Measurements from ENCODE around the gene NHP2. TPM values are rescaled to one million over a fixed set of nuclear protein-coding genes. Genes with fewer than 3 reads are reported as not detected.
A peak's percentile ranks its signal among the peaks of the same experiment; 100 is the strongest.

NHP2 gene
- total and polyA plus RNA-seq, 11 donors = 60.9 to 320 (median 79.5) TPM

DNA sequence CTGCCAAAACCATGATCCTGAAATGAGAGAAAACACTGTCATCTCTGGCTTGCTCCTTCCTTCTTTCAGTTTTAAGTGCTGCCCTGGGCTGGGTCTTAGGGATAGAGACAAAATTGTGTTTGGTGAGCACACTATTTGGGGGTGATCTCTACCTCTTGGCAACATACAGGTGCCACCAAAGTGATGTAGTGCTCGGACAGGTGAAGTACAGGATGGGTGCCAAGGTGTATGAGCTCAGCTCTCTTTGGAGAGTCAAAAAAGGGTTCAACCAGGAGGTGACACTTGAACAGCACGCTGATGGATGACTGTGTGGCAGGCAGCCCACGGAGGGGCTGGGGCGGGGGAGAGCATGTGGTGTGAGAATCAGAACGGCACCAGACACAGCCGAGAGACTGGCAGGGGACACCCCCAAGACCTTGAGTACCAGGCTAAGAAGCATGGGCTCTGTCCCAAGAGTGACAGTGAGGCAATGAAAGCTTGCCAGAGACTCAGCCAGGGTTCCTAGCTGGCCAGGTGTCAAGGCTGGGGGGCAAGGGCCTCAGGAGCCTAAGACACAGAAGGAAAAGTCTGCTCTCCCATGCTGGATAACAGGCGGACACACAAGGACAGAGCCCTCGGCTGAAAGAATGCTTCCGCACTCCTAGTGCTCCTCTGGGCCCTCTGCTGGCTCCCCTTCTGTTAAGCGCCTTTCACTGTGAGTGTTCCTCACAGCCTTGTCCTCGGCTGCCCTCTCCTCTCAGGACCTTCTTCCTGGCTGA lies 2.5 kb downstream of the NHP2 start:
- Histone ChIP-seq H3K27ac (peak overlapping the region in 1 of 12 donors; percentile 17), H3K36me3 (peaks cover 0 to 56% (median 52%) of the 10 kb centered on the region in 9 donors)
- intact Hi-C loops (cut with DNase I) = no loop called here

DNA sequence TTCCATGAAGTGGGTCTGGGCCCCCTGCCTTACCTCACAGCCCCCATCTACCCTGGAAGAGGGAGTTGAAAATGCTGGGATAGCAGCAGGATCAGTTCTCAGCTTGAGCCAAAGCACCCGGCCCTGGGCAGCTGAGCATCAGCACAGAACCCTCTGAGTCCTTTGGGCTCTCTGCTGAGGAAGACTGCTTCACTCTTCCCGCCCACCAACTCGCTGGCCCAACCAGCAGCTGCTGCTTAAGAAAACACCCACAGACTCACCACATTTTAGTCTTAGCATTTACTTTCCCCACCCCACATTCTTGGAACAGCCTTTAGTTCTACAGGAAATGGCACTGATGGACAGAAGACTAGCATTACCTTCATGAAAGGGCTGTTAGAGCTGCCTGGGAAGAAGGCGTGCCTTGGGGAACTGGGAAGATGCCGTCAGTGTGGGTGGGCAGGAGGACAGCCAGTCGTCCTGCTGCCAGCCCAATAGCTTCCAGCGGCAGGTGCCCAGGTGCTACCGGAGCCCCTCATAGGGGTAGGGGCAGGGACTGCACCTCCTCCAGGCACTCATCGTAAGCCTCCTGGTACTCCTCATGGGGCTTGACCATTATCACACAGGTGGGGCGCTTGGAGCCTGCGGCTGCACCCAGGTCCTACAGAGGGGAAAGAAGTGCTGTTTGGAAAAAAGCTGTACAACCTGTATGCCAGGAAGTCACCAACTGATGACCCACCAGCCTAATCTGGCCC lies 4.3 kb downstream of the NHP2 start:
- no peak overlapping the region for H3K27ac ChIP-seq
- H3K36me3 ChIP-seq = peaks cover 0 to 74% (median 70%) of the 10 kb centered on the region in 9 donors
- intact Hi-C loops (cut with DNase I) = loop anchor here in 6 of 10 donors (5.0 kb wide), 1 partner anchor 72 kb away; no protein-coding TSS in a partner anchor
- ATAC-seq = no peak
- no peaks in the 10 kb centered on the region for H3K9me3 ChIP-seq
- peaks cover 6 to 27% (median 16%) of the 10 kb centered on the region in 12 donors for H3K4me1 ChIP-seq
- no peak for DNase-seq
- no peak overlapping the region for H3K4me3 ChIP-seq
- WGBS, 4 donors = 80 to 83% (median 83%) methylated on average over 11 of the region's 11 CpGs
- H3K27me3 ChIP-seq = no peaks in the 10 kb centered on the region
- TF ChIP-seq POLR2A (IDR thresholded peaks at IDR 0.05) = no peak
- TF ChIP-seq, protein P1, sequence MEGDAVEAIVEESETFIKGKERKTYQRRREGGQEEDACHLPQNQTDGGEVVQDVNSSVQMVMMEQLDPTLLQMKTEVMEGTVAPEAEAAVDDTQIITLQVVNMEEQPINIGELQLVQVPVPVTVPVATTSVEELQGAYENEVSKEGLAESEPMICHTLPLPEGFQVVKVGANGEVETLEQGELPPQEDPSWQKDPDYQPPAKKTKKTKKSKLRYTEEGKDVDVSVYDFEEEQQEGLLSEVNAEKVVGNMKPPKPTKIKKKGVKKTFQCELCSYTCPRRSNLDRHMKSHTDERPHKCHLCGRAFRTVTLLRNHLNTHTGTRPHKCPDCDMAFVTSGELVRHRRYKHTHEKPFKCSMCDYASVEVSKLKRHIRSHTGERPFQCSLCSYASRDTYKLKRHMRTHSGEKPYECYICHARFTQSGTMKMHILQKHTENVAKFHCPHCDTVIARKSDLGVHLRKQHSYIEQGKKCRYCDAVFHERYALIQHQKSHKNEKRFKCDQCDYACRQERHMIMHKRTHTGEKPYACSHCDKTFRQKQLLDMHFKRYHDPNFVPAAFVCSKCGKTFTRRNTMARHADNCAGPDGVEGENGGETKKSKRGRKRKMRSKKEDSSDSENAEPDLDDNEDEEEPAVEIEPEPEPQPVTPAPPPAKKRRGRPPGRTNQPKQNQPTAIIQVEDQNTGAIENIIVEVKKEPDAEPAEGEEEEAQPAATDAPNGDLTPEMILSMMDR (IDR thresholded peaks at IDR 0.05) = no peak

More for the DNA sequence above, 2.5 kb downstream of the NHP2 start:
- Histone ChIP-seq H3K27me3 (no peaks in the 10 kb centered on the region), H3K4me3 (no peak overlapping the region), H3K9me3 (no peaks in the 10 kb centered on the region), H3K4me1 (peaks cover 6 to 28% (median 17%) of the 10 kb centered on the region in 12 donors)
- TF ChIP-seq, protein P1 (IDR thresholded peaks at IDR 0.05) = no peak
- no peak for TF ChIP-seq POLR2A (IDR thresholded peaks at IDR 0.05)
- WGBS, 4 donors = 67 to 75% (median 72%) methylated on average over 11 of the region's 11 CpGs
- DNase-seq (no peak), ATAC-seq (no peak)

DNA sequence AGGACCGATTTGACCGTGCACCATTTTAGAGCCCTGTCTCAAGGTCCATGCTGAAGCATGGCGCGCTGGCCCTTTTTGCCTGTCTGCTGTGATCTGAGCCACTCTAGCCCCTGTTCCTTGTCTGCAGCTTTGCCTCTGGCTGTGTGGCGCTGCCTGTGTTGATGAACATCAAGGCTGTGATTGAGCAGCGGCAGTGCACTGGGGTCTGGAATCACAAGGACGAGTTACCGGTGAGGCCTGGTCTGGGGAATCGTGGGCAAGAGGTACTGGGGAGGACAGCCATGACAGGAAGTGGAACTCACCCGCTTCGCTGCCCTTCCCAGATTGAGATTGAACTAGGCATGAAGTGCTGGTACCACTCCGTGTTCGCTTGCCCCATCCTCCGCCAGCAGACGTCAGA lies 6.3 kb downstream of the NHP2 start:
- Histone ChIP-seq H3K27me3 (no peaks in the 10 kb centered on the region), H3K4me1 (peaks cover 0 to 23% (median 11%) of the 10 kb centered on the region in 12 donors), H3K4me3 (no peak overlapping the region), H3K36me3 (peaks cover 0 to 93% (median 89%) of the 10 kb centered on the region in 9 donors), H3K27ac (no peak overlapping the region), H3K9me3 (no peaks in the 10 kb centered on the region)
- 83 to 91% (median 88%) methylated on average over 14 to 15 of the region's 15 CpGs for WGBS, 4 donors
- intact Hi-C loops (cut with DNase I) = loop anchor here in 6 of 10 donors (5.0 kb wide), 1 partner anchor 70 kb away; no protein-coding TSS in a partner anchor
- ATAC-seq (no peak), DNase-seq (no peak)
- TF ChIP-seq POLR2A (IDR thresholded peaks at IDR 0.05) = no peak
- TF ChIP-seq, protein P1 (IDR thresholded peaks at IDR 0.05) = no peak

Measured in heart left ventricle (tissue), 16 donors.